ENCODE data around the gene ELMOD3. TPM values are rescaled to one million over a fixed set of nuclear protein-coding genes. Genes with fewer than 3 reads are reported as not detected.

Gene ELMOD3
- total and polyA plus RNA-seq, 2 of the 8 experiments (the other 6 are each of a cell fraction or from before 2014, with no cell fraction given): 8.5 to 10.2 TPM

GRCh38 chr2:85324639-85325465 lies 29.7 kb upstream of the ELMOD3 start (continued):
- TF ChIP-seq CTBP2 (IDR thresholded peaks at IDR 0.05; ENCODE audit: borderline replicate concordance, insufficient read depth, insufficient read length, low read length): no peak
- no peak for TF ChIP-seq BACH1 (IDR thresholded peaks at IDR 0.05; ENCODE audit: low read length)
- no peak for TF ChIP-seq SP4 (IDR thresholded peaks at IDR 0.05; ENCODE audit: low read length)
- TF ChIP-seq ASH2L (IDR thresholded peaks at IDR 0.05; ENCODE audit: low read length): no peak

Data from H1 (cell line).